Loucy (cell line): ENCODE data around the gene NEDD4.

Experiments
- EZH2phosphoT487 ChIP-seq: fragments of 200-600 bp; IDR thresholded peaks from 2 replicates; pipeline ENCODE4 v1.6.1; 2018; ENCODE audit warnings: antibody characterized with exemption, mild to moderate bottlenecking, moderate library complexity, borderline replicate concordance
- TF ChIP-seq, protein P1 (sequence below): fragments of 200-600 bp; sonication (generic); conservative IDR thresholded peaks from 2 replicates; pipeline ENCODE4 v1.5.1; 2014; ENCODE audit warnings: mild to moderate bottlenecking, antibody characterized with exemption, low read length

- TF ChIP-seq, protein P1, sequence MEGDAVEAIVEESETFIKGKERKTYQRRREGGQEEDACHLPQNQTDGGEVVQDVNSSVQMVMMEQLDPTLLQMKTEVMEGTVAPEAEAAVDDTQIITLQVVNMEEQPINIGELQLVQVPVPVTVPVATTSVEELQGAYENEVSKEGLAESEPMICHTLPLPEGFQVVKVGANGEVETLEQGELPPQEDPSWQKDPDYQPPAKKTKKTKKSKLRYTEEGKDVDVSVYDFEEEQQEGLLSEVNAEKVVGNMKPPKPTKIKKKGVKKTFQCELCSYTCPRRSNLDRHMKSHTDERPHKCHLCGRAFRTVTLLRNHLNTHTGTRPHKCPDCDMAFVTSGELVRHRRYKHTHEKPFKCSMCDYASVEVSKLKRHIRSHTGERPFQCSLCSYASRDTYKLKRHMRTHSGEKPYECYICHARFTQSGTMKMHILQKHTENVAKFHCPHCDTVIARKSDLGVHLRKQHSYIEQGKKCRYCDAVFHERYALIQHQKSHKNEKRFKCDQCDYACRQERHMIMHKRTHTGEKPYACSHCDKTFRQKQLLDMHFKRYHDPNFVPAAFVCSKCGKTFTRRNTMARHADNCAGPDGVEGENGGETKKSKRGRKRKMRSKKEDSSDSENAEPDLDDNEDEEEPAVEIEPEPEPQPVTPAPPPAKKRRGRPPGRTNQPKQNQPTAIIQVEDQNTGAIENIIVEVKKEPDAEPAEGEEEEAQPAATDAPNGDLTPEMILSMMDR: no peak
- TF ChIP-seq EZH2phosphoT487: no peak
These were observed 26.5 kb upstream of the NEDD4 start for GRCh38 chr15:56019819-56020486.
